HepG2 (cell line): ENCODE data around the gene BBC3. TPM values are rescaled to one million over a fixed set of nuclear protein-coding genes. Genes with fewer than 3 reads are reported as not detected.
A peak's percentile ranks its signal among the peaks of the same experiment; 100 is the strongest.

Experiments used
- BRD4 ChIP-seq: sonication (generic); formaldehyde crosslinking; IDR thresholded peaks from 2 replicates; pipeline ENCODE4 v1.4.0; 2020; ENCODE audit warnings: missing genetic modification reagents
- ELF3 ChIP-seq: IDR thresholded peaks from 2 replicates; pipeline ENCODE4 v1.6.1; 2016; ENCODE audit warnings: missing genetic modification reagents, missing compliant biosample characterization
- GABPB1 ChIP-seq: IDR thresholded peaks from 2 replicates; pipeline ENCODE4 v1.6.1; 2016; ENCODE audit warnings: mild to moderate bottlenecking, missing genetic modification reagents, moderate library complexity, missing compliant biosample characterization
- GRHL1 ChIP-seq: sonication (generic); formaldehyde crosslinking; conservative IDR thresholded peaks from 2 replicates; pipeline ENCODE4 v1.8.0; 2022; ENCODE audit warnings: missing genetic modification reagents
- IKZF4 ChIP-seq: sonication (generic); formaldehyde crosslinking; IDR thresholded peaks from 2 replicates; pipeline ENCODE4 v1.5.1; 2020; ENCODE audit warnings: borderline replicate concordance, mild to moderate bottlenecking, low read depth, missing genetic modification reagents; ENCODE audit errors: not compliant biosample characterization
- IRF2 ChIP-seq: IDR thresholded peaks from 2 replicates; pipeline ENCODE4 v1.6.1; 2018; ENCODE audit warnings: missing genetic modification reagents, missing compliant biosample characterization
- NONO ChIP-seq, 2 experiments: fragments of 450-650 bp in 1 of 2; sonication (generic) in 1 of 2; formaldehyde crosslinking in 1 of 2; IDR thresholded peaks in 1 of 2; conservative IDR thresholded peaks in 1 of 2; 2 replicates each; pipeline versions ENCODE4 v1.6.1 to v1.8.0; 2017 to 2022; ENCODE audit warnings: mild to moderate bottlenecking in 1 of 2, missing genetic modification reagents in 1 of 2, moderate library complexity in 1 of 2
- RARA ChIP-seq: IDR thresholded peaks from 2 replicates; pipeline ENCODE4 v1.6.1; 2016; ENCODE audit warnings: missing genetic modification reagents, missing compliant biosample characterization
- SP5 ChIP-seq: IDR thresholded peaks from 2 replicates; pipeline ENCODE4 v1.6.1; 2016; ENCODE audit warnings: low read depth, borderline replicate concordance
- TGIF2 ChIP-seq: IDR thresholded peaks from 2 replicates; pipeline ENCODE4 v1.6.1; 2016; ENCODE audit warnings: control low read depth, missing compliant biosample characterization
- ZBTB33 ChIP-seq: sonication (generic); formaldehyde crosslinking; IDR thresholded peaks from 2 replicates; pipeline ENCODE4 v1.4.0; 2020; ENCODE audit warnings: missing genetic modification reagents
- ZNF557 ChIP-seq: sonication (generic); formaldehyde crosslinking; IDR thresholded peaks from 2 replicates; pipeline ENCODE4 v1.4.0; 2020; ENCODE audit warnings: missing genetic modification reagents
- ZNF574 ChIP-seq: sonication (generic); formaldehyde crosslinking; IDR thresholded peaks from 2 replicates; pipeline ENCODE4 v1.4.0; 2020; ENCODE audit warnings: missing genetic modification reagents
- ZNF639 ChIP-seq: conservative IDR thresholded peaks from 2 replicates; pipeline ENCODE4 v1.6.1; 2018; ENCODE audit warnings: missing genetic modification reagents
- ZNF687 ChIP-seq: sonication (generic); formaldehyde crosslinking; IDR thresholded peaks from 2 replicates; pipeline ENCODE4 v1.5.1; 2020; ENCODE audit warnings: mild to moderate bottlenecking, missing genetic modification reagents, moderate library complexity
- polyA plus RNA-seq, 8 experiments: library from polyadenylated mRNA; depleted of rRNA in 3 of 8; stranded (reverse) in 7 of 8; unstranded in 1 of 8; fragments of >200 nt; fragmentation: Illumina TruSeq in 4 of 8; extraction: Trizol in 4 of 8; gene quantifications; 2 replicates each; pipeline versions ENCODE4 v1.2.1 to v1.2.3, GENCODE V29; 2011 to 2016; ENCODE audit warnings: low read depth in 4 of 8, missing spikeins in 1 of 8, mixed read lengths in 1 of 8; ENCODE audit not compliant: insufficient read depth in 1 of 8
- total RNA-seq, 5 experiments: library from RNA; depleted of rRNA; stranded (reverse); fragments of >200 nt; fragmentation: Illumina TruSeq; extraction: Trizol; gene quantifications; 2 replicates each; pipeline ENCODE4 v1.2.3, GENCODE V29; 2016; ENCODE audit warnings: low read depth in 1 of 5

Gene BBC3
- total and polyA plus RNA-seq, 2 of the 13 experiments (the other 11 are each of a cell fraction or from before 2014, with no cell fraction given) = 6.1 to 8.8 TPM

GRCh38 chr19:47228168-47228936 lies 2.6 kb downstream of the BBC3 start (continued):
- TF ChIP-seq RARA (CRISPR knock-in tag) = peak; percentile 47; the same call in 1 of the 2 replicates
- TF ChIP-seq ZNF574 (CRISPR knock-in tag) = peak; percentile 12
- peak; percentile 80; the same call in 1 of the 2 replicates for TF ChIP-seq SP5 (CRISPR knock-in tag)
- 0 out of 2 replicates have a peak, but pooled peaks have one; percentile 54 for TF ChIP-seq BRD4 (CRISPR knock-in tag)
- no peak for TF ChIP-seq NONO (IDR thresholded peaks at IDR 0.05)
- peak; percentile 41; the same call in 1 of the 2 replicates for TF ChIP-seq NONO (CRISPR knock-in tag; conservative IDR thresholded peaks at IDR 0.05)
- TF ChIP-seq IRF2 (CRISPR knock-in tag) = no peak
- no peak for TF ChIP-seq GRHL1
- no peak for TF ChIP-seq ZNF639
- peak; percentile 53 for TF ChIP-seq ZNF687
- TF ChIP-seq IKZF4 (CRISPR knock-in tag) = peak; percentile 61
- TF ChIP-seq ZNF557 (CRISPR knock-in tag) = no peak
- TF ChIP-seq ZBTB33 = peak; percentile 25; the same call in 1 of the 2 replicates
- 0 out of 2 replicates have a peak, but pooled peaks have one; percentile 21 for TF ChIP-seq ELF3 (CRISPR knock-in tag)
- TF ChIP-seq TGIF2 (CRISPR knock-in tag) = 0 out of 2 replicates have a peak, but pooled peaks have one; percentile 20
- TF ChIP-seq GABPB1 (CRISPR knock-in tag) = peak; percentile 19; the same call in 1 of the 2 replicates
